Esophagus squamous epithelium (tissue), 5 donors: ENCODE results near the gene EHF. TPM values are rescaled to one million over a fixed set of nuclear protein-coding genes. Genes with fewer than 3 reads are reported as not detected.
A peak's percentile ranks its signal among the peaks of the same experiment; 100 is the strongest.

Experiments used
- DNase-seq: peaks from one replicate; lab custom pipeline; 2025; lab: John Stamatoyannopoulos, UW
- H3K27ac ChIP-seq, 4 donors: fragments of 200-600 bp; sonication (generic); one replicate each; pipeline ENCODE4 v1.5.1; 2016 to 2019; ENCODE audit warnings: mild to moderate bottlenecking in 1 of 4
- H3K27me3 ChIP-seq, 4 donors: fragments of 200-600 bp; sonication (generic); 1 replicate in 3 of 4; 2 replicates in 1 of 4; pipeline versions ENCODE4 v1.5.1 to v1.6.0; 2017 to 2021; ENCODE audit warnings: antibody characterized with exemption in 1 of 4
- H3K36me3 ChIP-seq, 3 donors: fragments of 200-600 bp; sonication (generic); one replicate each; pipeline ENCODE4 v1.5.1; 2016 to 2019
- H3K4me1 ChIP-seq, 3 donors: fragments of 200-600 bp; sonication (generic); one replicate each; pipeline ENCODE4 v1.5.1; 2017 to 2019
- H3K4me3 ChIP-seq, 4 donors: fragments of 200-600 bp; sonication (generic); 1 replicate in 3 of 4; 2 replicates in 1 of 4; pipeline ENCODE4 v1.5.1; 2016 to 2019; ENCODE audit warnings: mild to moderate bottlenecking in 2 of 4, moderate library complexity in 1 of 4
- H3K9me3 ChIP-seq, 3 donors: fragments of 200-600 bp; sonication (generic); one replicate each; pipeline ENCODE4 v1.5.1; 2016 to 2019
- POLR2A ChIP-seq, 4 donors: fragments of 450-650 bp; IDR thresholded peaks; one replicate each; pipeline ENCODE4 v1.6.1; 2017; ENCODE audit warnings: antibody characterized with exemption in 4 of 4, mild to moderate bottlenecking in 4 of 4, moderate library complexity in 3 of 4
- WGBS, 2 donors: methylation state at CpG; one replicate each; pipeline ENCODE4 v1.1.5; 2018; 5-methylcytosine and 5-hydroxymethylcytosine counted together
- intact Hi-C: fragments of 100-400 bp; cut with DNase I; formaldehyde crosslinking; loops from one replicate; pipeline ENCODE4 v1.15.0; 2022
- total RNA-seq, 4 donors: library from RNA; depleted of rRNA; stranded (reverse); fragments of >200 nt; gene quantifications; one replicate each; pipeline ENCODE4 v1.1.0, GENCODE V29; 2016
- TF ChIP-seq, protein P1 (sequence below), 6 experiments: fragments of 450-650 bp in 4 of 6; fragments of 200-600 bp in 2 of 6; sonication (generic) in 2 of 6; IDR thresholded peaks; one replicate each; pipeline ENCODE4 v1.5.1; 2016 to 2019; ENCODE audit warnings: antibody characterized with exemption in 6 of 6, mild to moderate bottlenecking in 4 of 6, moderate library complexity in 4 of 6
- donor health status: DM: yes; HTN: yes; CAD: no.

EHF gene
- total RNA-seq, 4 donors from 2014 or later: 265 to 388 (median 325) TPM

DNA sequence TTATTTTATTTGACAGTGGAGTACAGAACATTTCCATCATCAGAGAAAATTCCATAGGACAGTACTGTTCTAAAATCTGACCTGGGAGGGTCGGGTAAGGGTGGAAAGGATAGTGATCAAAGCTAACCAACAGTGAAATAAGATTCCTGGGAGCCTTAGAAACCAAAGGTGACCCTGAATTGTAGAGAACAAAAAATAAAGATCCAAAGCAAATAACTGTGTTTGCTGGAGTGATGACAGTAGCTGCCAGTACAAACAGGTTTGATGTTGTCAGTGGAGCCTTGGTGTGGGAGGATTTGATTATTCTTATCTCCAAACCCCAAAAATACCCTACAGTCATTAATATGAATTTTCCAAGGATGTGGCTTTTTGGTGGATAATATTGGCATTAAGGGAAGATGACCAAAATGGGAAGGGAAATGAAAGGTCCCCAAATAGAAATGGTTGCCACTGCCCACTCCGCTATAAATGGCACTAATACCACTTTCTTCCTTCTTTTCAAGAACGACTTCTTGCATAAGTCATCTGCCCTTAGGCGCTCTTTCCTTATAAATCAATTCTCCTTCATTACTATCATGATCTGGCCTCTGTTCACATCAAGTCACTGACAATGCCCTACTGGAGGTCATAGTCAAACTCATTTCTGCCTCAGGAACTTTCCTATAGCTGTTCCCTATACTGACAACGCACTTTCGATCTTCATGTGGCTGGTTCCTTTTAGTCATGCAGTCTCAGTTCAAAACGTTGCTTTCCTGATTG lies 44.4 kb downstream of the EHF start:
- 32 to 45% methylated on average over 7 of the region's 7 CpGs for WGBS, 2 donors
- TF ChIP-seq, protein P1, sequence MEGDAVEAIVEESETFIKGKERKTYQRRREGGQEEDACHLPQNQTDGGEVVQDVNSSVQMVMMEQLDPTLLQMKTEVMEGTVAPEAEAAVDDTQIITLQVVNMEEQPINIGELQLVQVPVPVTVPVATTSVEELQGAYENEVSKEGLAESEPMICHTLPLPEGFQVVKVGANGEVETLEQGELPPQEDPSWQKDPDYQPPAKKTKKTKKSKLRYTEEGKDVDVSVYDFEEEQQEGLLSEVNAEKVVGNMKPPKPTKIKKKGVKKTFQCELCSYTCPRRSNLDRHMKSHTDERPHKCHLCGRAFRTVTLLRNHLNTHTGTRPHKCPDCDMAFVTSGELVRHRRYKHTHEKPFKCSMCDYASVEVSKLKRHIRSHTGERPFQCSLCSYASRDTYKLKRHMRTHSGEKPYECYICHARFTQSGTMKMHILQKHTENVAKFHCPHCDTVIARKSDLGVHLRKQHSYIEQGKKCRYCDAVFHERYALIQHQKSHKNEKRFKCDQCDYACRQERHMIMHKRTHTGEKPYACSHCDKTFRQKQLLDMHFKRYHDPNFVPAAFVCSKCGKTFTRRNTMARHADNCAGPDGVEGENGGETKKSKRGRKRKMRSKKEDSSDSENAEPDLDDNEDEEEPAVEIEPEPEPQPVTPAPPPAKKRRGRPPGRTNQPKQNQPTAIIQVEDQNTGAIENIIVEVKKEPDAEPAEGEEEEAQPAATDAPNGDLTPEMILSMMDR (IDR thresholded peaks at IDR 0.05): no peak
- TF ChIP-seq POLR2A (IDR thresholded peaks at IDR 0.05): no peak
- H3K4me3 ChIP-seq: no peak overlapping the region
- peaks cover 0 to 26% (median 0%) of the 10 kb centered on the region in 3 donors for H3K36me3 ChIP-seq
- H3K27ac ChIP-seq: peak overlapping the region in 3 of 4 donors; percentile 59 to 90 (median 59)
- H3K4me1 ChIP-seq: peaks cover 0 to 93% (median 7%) of the 10 kb centered on the region in 3 donors
- H3K27me3 ChIP-seq: peaks cover 0 to 3% (median 0%) of the 10 kb centered on the region in 4 donors
- no peak for DNase-seq
- intact Hi-C loops: no loop called here
- H3K9me3 ChIP-seq: no peaks in the 10 kb centered on the region

DNA sequence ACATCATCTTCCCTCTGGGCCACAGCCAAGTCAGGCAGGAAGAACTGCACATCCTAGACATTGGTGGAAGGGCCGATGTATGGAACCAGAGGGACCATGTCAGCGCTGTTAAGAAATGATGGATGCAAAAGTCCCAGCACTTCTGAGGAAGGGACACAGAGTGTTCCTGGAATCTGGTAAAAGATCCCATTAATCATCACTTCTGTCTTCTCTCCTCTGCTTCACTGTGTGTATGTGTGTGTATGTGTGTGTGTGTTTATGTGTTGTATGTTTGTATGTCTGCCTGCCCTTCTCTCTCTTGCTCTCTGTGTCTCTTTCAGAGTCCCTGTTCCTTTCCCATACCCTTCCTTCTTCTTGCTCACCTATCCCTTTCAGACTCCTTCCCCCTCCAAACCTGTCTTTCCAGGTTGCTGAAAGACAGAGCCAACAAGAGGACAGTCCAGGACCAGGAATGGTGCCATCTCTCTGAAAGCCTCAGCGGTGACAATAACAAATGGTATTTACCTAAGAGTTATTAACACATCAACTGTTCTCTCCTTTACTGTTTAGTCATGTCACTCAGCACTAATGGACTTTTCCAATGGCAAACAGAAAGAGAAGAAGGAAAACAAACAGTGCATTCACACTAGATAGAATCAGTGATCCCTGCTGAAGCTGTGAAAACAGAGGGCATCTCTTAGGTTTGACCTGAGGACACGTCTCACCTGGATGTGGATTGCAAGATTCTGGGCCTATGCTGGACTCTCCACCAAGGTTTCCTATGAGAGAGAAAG lies 47.1 kb downstream of the EHF start:
- no peaks in the 10 kb centered on the region for H3K9me3 ChIP-seq
- H3K4me1 ChIP-seq: peaks cover 0 to 65% (median 7%) of the 10 kb centered on the region in 3 donors
- 38 to 48% methylated on average over 4 of the region's 4 CpGs for whole genome bisulfite sequencing, 2 donors
- H3K36me3 ChIP-seq: peaks cover 0 to 2% (median 0%) of the 10 kb centered on the region in 3 donors
- peaks cover 0 to 3% (median 0%) of the 10 kb centered on the region in 4 donors for H3K27me3 ChIP-seq
- no peak for TF ChIP-seq POLR2A (IDR thresholded peaks at IDR 0.05)
- TF ChIP-seq, protein P1 (IDR thresholded peaks at IDR 0.05): no peak
- no peak overlapping the region for H3K4me3 ChIP-seq
- peak overlapping the region; percentile 40 to 90 (median 70) for H3K27ac ChIP-seq
- intact Hi-C loops: no loop called here
- no peak for DNase-seq

DNA sequence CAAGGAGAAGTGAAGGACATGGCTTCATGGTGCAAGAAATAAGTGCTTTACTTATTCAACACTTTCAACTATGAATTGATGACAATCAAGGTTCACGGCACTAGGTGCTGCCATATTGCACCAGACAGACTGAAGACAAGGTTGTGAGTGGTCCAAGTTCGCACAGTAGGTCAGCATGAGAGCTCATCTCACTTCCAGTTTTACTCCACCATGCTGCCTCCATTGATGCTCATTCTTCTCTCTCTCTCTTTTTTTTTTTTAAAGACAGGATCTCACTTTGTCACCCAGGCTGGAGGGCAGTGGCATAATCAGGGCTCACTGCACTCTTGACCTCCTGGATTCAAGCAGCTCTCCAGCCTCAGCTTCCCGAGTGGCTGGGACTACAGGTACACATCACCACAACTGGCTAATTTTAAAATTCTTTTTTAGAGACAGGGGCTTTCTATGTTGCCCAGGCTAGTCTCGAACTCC lies 47.7 kb downstream of the EHF start:
- no peaks in the 10 kb centered on the region for H3K36me3 ChIP-seq
- H3K27ac ChIP-seq: peak overlapping the region; percentile 40 to 90 (median 70)
- intact Hi-C loops: no loop called here
- peaks cover 0 to 3% (median 0%) of the 10 kb centered on the region in 4 donors for H3K27me3 ChIP-seq
- peaks cover 0 to 59% (median 7%) of the 10 kb centered on the region in 3 donors for H3K4me1 ChIP-seq
- DNase-seq: no peak
- TF ChIP-seq, protein P1 (IDR thresholded peaks at IDR 0.05): no peak
- no peak for TF ChIP-seq POLR2A (IDR thresholded peaks at IDR 0.05)
- 85 to 93% methylated on average over 4 of the region's 4 CpGs for WGBS, 2 donors
- no peaks in the 10 kb centered on the region for H3K9me3 ChIP-seq
- no peak overlapping the region for H3K4me3 ChIP-seq

DNA sequence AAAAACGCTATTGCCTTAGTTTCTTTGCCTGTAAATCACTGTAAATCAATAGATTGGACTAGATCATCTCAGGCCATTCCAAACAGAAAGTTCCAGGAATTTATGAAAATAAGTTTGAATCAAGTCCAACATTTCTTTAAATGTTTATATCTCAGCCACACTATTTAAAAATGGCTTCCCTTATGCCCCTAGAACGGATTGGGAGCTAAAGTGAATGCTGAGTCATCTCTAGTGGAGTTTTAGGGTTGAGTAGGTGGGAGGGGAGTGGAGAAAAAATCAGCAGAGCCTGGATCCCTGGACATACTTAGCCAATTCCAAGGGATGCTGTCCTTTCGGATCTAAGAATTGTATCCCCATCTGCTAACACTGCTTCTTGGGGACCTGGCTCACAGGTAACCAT lies 48.6 kb downstream of the EHF start:
- Histone ChIP-seq H3K36me3 (no peaks in the 10 kb centered on the region), H3K27ac (peak overlapping the region in 1 of 4 donors; percentile 90), H3K9me3 (no peaks in the 10 kb centered on the region), H3K4me1 (peaks cover 0 to 51% (median 7%) of the 10 kb centered on the region in 3 donors), H3K4me3 (no peak overlapping the region), H3K27me3 (peaks cover 0 to 3% (median 0%) of the 10 kb centered on the region in 4 donors)
- DNase-seq: no peak
- TF ChIP-seq POLR2A (IDR thresholded peaks at IDR 0.05): no peak
- TF ChIP-seq, protein P1 (IDR thresholded peaks at IDR 0.05): no peak
- intact Hi-C loops: no loop called here
- WGBS, 2 donors: 66 to 68% methylated on average over 3 of the region's 3 CpGs
